Activated T-helper 9 cell treated with anti-CD3 and anti-CD28 coated beads, Interleukin-2, amount 50 U/mL, for 16 hours (primary cell): ENCODE data around the gene PHF5A.

ENCODE experiments used
- DNase-seq: peaks from one replicate; pipeline ENCODE4 v3.0.0-alpha.2; 2020; ENCODE audit warnings: low read depth

PHF5A gene

DNA sequence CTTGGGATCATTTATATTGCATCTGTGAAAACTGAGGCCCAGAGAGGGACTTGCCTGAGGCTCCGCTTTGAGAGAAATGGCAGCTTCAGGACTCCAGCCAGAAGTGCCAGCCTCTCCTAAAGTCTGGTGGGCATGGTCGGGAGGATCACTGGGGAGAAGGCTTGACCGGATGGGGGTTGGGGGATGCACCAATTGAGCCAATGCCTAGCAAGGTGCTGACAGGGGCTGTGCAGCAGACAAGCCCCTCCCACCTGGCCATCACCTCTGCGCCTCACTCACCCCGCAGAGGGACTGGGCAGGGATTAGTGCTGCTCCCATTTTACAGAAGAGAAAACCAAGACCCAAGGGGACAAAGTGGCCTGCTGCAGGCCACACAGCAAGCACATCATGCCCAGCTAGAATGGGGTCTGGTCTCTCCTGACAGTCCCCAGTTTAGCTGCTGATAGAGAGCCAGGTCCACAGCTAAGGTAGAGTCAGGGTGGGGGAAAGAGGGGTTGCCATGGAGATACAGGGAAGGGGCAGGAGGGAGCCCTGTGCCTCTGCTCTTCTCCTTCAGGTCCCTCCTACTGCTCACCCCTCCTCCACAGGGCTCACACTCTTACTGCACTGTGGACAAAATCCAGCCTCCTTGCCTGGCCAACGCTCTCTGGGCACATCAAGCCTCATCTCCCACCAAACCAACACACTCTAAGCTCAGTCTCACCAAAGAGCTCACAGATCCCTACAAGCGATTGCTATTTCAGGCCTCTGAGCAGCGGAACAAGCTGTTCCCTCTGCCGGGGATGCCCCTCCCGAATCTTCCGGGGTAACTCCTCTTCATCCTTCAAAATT lies 57.3 kb downstream of the PHF5A start:
- DNase-seq, result no peak

DNA sequence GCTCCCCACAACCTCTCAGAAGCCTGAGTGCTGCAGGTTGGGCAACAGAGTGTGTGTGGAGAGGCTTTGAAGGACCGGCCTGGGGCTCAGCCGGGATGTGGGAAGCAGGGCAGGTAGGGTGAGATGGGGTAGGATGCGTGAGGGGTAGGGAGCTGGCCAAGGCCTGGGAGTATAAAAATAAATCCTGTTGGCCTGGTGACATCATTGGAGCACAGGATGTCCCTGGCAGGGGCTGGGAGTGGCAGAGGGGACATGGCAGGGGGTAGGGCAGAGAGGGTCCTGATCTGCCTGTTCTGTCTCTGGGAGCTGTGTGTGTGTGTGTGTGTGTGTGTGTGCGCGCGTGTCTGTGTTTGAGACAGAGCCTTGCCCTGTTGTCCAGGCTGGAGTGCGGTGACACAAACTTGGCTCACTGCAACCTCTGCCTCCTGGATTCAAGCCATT lies 58.2 kb downstream of the PHF5A start:
- DNase-seq, result no peak
